Measurements from ENCODE around the gene EFCC1. TPM values are rescaled to one million over a fixed set of nuclear protein-coding genes. Genes with fewer than 3 reads are reported as not detected.
"Not testable (repeated sequence)": the region's sequence is repeated elsewhere in the genome, so short reads cannot be mapped to it uniquely, and the experiment has no call there.

EFCC1 gene
- total RNA-seq, 4 donors from 2014 or later = 3.3 to 40.4 (median 4.0) TPM

- peak overlapping the region in 3 of 4 donors; percentile 17 to 78 (median 70) for H3K27ac ChIP-seq
- peak in 2 of 3 donors; percentile 64 to 72 for DNase-seq
- no peak for TF ChIP-seq CTCF (IDR thresholded peaks at IDR 0.05)
- no peak for TF ChIP-seq POLR2A (IDR thresholded peaks at IDR 0.05)
- H3K27me3 ChIP-seq = no peaks in the 10 kb centered on the region
- H3K4me3 ChIP-seq = no peak overlapping the region
- H3K9me3 ChIP-seq = no peaks in the 10 kb centered on the region
- H3K36me3 ChIP-seq = no peaks in the 10 kb centered on the region
- peaks cover 0 to 24% (median 0%) of the 10 kb centered on the region in 4 donors for H3K4me1 ChIP-seq
These were observed 64.1 kb downstream of the EFCC1 start for GRCh38 chr3:129065016-129065719.

GRCh38 chr3:129065720-129066073 is 64.6 kb downstream of the EFCC1 start:
- peak overlapping the region in 2 of 4 donors; percentile 70 to 78 for H3K27ac ChIP-seq
- H3K4me3 ChIP-seq = no peak overlapping the region
- no peaks in the 10 kb centered on the region for H3K9me3 ChIP-seq
- DNase-seq = no peak
- no peaks in the 10 kb centered on the region for H3K36me3 ChIP-seq
- TF ChIP-seq POLR2A (IDR thresholded peaks at IDR 0.05) (no peak), CTCF (IDR thresholded peaks at IDR 0.05) (no peak)
- H3K4me1 ChIP-seq = peaks cover 0 to 24% (median 0%) of the 10 kb centered on the region in 4 donors
- H3K27me3 ChIP-seq = no peaks in the 10 kb centered on the region

- H3K4me1 ChIP-seq = peaks cover 0 to 24% (median 0%) of the 10 kb centered on the region in 4 donors
- H3K27me3 ChIP-seq, H3K36me3 ChIP-seq, H3K9me3 ChIP-seq, DNase-seq, H3K4me3 ChIP-seq: not testable (repeated sequence)
- peak in 1 of 6 experiments; percentile 5 for TF ChIP-seq CTCF (IDR thresholded peaks at IDR 0.05)
- peak in 1 of 2 donors; percentile 52 for TF ChIP-seq POLR2A (IDR thresholded peaks at IDR 0.05)
- peak overlapping the region in 1 of 4 donors; percentile 19 for H3K27ac ChIP-seq
These were observed 66.6 kb downstream of the EFCC1 start for GRCh38 chr3:129067719-129068118.

GRCh38 chr3:129068291-129068886 is 67.3 kb downstream of the EFCC1 start:
- DNase-seq = no peak
- H3K4me3 ChIP-seq = peak overlapping the region; percentile 15 to 48 (median 32)
- H3K36me3 ChIP-seq = no peaks in the 10 kb centered on the region
- peak overlapping the region in 2 of 4 donors; percentile 15 to 19 for H3K27ac ChIP-seq
- H3K9me3 ChIP-seq = no peaks in the 10 kb centered on the region
- H3K4me1 ChIP-seq = peaks cover 0 to 24% (median 0%) of the 10 kb centered on the region in 4 donors
- H3K27me3 ChIP-seq = no peaks in the 10 kb centered on the region
- TF ChIP-seq CTCF (IDR thresholded peaks at IDR 0.05) = no peak
- no peak for TF ChIP-seq POLR2A (IDR thresholded peaks at IDR 0.05)

GRCh38 chr3:129069313-129070085 is 68.4 kb downstream of the EFCC1 start:
- not testable (repeated sequence) for H3K27me3 ChIP-seq, H3K4me3 ChIP-seq, H3K27ac ChIP-seq, DNase-seq, H3K9me3 ChIP-seq, H3K36me3 ChIP-seq
- peaks cover 0 to 22% (median 0%) of the 10 kb centered on the region in 4 donors for H3K4me1 ChIP-seq

Data from Peyer's patch (tissue), 4 donors.